HG03558 (cell line): ENCODE results near the gene NUDT14.

Experiments
- ATAC-seq: cut with Tn5 transposase; IDR thresholded peaks from one replicate; pipeline ENCODE4 v1.9.1; 2021; ENCODE audit warnings: moderate number of reproducible peaks; ENCODE audit not compliant: unreplicated experiment; ENCODE audit errors: extremely low read depth

NUDT14 gene

DNA sequence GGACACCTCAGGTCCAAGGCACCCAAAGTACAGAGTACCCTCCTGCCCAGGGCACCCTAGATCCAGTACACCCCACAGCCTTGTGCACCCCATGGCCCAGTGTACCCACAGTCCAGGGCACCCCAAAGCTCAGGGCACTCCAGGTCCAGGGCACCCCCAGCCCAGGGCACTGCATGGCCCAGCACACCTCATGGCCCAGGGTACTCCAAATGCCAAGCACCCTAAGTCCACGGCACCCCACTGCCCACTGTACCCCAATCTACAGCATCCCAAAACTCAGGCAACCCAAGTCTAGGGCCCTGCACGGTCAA, 18.5 kb downstream of the NUDT14 start:
- ATAC-seq: no peak

DNA sequence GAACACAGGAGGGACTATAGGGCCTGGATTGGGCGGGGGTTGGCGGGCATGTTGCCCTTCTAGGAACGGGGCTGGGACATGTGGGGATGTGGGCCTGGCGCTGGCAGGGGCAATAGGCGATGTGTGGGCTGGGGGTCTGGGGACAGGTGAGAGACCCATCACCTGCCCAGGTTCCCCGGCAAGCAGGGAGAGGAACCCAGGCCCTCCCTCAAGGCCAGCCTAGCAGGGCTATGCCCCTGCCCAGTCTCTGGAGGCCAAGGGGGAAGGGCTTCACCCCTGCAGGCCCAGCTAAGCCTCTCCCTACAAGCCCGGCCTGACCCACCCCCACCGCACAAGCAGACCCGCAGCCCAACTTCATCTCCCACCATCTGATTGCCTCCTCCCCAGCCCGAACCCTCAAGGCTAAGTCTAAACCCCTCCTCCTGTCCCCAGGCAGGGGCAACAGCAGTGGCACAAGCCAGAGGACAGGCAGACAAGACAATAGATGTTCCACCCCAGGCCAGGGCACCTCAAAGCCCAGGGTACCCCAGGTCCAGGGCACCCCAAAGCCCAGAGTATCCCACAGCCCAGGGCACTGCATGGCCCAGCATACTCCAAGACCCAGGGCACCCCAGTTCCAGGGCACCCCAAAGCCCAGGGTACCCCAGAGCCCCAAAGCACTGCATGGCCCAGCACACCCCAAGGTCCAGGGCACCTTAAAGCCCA, 19.0 kb downstream of the NUDT14 start:
- no peak for ATAC-seq

DNA sequence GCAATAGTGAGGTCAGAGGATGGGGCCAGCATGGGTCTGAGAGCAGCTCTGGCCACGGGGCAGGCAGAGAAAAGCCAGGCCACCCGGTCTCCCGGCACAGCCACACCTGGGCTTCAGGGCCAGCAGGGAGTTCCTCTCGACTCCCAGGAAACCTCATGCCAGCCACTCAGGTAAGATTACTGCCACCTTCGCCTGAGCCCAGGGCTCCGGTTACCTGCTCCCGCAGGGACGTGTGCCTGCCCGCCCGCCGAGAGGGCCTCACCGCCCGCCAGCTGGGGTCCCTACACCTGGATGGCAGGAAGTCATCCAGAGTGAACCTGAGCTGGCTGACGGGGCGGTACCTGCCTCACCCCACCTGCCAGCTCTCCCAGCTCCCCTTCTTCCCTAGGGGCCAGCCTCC, 19.8 kb downstream of the NUDT14 start:
- no peak for ATAC-seq

DNA sequence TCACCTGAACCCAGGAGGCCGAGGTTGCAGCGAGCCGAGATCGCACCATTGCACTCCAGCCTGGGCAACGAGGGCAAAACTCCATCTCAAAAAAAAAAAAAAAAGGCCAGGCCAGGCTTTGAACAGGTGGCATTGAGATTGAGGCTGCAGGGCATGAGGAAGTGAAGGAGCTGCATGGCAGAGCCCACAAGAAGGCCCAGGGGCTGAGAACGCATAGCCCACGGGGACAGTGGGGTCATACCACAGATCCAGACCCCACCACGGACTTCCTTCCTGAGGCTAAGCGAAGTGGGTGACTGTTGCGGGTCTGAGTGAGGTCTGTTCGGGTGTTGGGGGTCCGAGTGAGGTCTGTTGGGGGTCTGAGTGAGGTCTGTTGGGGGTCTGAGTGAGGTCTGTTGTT, 20.3 kb downstream of the NUDT14 start:
- ATAC-seq: no peak

DNA sequence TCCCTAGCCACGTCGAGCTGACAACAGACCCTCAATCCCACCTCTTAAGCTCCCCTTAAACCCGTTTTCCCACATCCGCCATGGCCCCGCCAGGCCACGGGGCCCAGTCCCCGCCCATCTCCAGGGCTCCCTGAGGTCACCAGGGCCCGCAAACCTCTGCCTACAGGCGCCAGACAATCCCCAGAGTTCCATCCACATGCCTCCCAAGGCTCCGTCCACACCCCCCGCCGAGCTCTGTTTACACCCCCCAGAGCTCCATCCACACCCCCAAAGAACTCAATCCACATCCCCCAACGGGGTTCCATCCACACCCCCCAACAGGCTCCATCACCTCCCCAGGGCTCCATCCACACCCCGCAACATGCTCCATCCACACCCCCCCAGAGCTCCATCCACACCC, 21.8 kb downstream of the NUDT14 start:
- ATAC-seq: no peak

DNA sequence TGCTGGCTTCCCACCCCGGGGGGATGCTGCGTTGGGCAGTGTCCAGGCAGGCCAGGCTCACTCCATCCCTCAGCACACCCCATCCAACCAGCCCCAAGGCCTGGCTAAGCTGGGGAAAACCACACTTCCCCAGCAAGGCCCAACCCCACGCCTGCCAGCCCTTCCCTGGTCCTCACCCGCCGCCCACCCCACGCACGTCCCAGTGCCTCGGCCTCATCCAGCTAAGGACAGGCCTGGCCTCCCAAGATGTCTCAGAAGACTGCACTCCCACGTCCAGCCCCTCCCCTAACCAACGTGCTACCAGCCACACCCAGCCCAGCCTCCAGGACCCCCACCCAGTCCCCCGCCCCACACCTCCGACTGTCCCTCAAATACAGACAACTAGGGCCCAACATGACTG, 22.3 kb downstream of the NUDT14 start:
- ATAC-seq: no peak

DNA sequence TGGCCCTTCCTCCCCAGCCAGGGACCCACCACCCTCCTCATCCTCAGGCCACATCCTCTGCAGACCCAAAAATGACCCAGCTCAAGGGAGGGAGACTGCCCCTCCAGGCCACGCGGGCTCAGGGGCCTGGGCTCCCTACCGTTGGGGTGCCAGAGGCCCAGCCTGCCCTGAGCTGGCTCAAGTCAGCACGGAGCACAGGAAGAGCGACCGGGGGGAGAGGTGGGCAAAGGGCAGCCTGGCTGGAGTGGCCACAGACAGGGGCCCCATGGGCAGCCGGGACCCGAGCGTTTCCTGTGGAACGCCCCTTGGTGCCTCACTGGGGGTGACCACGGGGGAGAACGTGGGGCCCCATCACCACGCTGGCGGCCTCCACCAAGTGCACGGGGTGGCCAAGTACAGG, 23.2 kb downstream of the NUDT14 start:
- ATAC-seq: no peak

DNA sequence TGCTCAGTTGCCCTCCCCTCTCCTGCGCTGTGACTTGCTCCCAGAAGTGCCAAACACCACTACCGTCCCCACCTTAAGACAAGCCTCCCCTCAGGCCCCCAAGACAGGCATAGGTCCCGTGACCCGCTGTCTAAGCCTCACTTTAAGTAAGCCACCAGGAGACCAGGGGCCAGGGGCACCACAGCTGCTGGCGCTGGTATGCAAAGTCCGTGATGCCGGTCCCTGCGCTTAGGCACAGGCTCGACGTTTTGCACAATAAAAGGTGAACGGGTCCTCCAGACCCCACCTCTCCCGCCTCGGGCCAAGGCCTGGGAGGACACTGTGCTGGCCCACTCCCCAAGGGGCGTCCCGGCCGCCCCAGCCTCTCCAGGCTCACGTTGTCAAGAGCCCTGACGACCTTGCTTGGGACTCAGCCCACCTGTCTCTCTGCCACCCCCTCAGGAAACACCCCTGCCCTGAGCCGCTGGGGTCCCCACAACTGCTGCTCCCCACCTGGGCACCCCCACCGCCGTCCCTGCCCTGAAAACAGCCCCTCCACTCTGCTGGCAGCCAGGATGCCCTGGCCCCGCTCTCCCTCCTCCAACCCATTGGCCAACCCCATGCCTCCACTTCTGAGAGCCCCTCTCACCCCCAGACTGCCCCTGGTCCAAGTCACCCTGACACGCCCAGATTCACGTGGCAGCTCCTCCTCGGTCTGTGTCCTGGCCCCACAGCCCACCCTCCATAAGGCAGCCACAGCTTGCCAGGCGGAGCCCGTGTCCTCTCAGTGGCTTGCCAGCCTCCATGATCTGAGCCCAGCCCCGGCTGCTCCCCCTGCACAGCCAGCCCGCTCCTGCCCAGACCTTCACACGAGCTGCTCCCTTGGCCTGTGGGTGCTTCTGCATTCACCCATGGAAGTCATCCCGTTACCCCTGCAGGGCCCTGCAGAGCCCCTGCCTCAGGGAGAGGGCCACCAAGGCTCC, 24.4 kb downstream of the NUDT14 start:
- ATAC-seq: no peak

DNA sequence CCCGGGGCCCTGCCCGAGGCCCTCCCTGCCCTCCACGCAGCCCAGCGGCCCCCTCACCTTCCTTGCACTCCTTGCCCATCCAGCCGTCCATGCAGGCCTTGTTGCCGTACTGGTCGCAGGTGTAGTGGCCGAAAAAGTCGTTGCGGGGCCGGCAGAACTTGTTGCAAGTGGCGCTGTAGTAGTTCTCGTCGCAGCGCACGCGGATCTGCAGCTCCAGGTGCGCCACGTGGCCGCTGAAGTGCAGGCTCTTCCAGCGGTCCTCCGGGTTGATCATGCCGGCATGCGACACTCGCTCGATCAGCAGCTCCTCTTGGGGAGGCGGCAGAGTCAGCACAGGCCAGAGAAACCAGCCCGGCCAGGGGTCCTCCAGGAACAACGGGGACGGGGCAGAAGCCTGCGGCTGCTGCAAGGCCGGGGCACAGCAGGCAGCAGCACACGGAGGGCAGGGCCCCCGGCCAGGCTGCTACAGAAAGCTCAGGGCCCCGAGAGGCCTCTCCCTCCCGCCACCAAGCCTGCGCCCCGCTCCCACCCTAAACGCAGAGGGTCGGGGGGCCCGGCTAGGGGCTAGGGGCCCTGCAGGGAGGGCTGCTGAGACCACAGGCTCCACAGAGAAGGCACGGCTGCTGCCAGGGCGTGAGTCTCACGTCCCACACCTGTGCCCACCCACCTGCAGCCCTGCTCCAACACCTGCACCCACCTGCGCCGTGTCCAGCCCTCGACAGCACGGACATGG, 25.3 kb downstream of the NUDT14 start:
- ATAC-seq: no peak

DNA sequence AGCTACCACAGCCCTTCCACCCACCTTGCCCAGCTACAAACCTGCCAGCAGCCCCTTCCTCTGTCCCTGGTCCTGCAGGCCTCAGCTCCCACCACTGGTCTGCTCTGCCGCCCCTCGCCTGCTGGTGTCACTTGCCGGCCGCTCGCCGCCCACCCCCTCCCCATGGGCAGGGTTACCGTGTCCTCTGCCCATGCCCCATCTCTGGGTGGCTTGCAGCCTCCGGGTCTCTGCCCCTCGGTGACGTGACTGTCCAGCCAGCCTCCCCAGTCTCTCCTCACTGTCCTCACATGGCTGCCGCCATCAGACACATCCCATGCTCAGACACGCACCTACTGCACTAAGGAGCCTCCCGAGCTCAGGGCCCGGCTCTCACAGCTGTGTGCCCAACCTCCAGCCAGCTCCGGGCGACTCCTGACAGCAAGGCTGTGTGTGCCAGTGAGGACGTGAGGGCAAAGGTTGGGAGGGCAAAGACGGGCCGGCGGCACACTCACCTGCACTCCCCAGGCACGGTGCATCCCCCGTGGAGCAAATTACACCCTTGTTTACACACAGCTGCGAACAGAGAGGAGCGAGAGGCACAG, 26.0 kb downstream of the NUDT14 start:
- no peak for ATAC-seq

DNA sequence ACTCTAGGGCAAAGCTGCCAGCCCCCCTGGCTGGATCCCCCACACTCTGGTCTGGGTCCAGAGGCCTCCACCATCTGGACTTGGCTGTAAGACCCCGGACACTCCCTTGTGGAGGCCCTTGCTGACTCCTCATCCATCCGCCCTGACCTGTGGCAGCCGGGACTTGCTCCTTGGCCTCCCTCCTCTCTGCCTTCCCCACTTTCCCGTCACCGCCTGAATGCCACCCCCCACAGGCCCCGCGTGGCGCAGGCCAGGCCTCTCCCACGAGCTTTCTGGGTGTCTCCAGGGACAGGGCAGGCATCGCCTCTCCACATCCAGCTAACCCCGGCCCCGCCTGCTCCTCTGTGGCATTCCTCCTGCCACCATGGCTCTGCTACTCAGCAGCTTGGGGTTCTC, 26.6 kb downstream of the NUDT14 start:
- no peak for ATAC-seq

DNA sequence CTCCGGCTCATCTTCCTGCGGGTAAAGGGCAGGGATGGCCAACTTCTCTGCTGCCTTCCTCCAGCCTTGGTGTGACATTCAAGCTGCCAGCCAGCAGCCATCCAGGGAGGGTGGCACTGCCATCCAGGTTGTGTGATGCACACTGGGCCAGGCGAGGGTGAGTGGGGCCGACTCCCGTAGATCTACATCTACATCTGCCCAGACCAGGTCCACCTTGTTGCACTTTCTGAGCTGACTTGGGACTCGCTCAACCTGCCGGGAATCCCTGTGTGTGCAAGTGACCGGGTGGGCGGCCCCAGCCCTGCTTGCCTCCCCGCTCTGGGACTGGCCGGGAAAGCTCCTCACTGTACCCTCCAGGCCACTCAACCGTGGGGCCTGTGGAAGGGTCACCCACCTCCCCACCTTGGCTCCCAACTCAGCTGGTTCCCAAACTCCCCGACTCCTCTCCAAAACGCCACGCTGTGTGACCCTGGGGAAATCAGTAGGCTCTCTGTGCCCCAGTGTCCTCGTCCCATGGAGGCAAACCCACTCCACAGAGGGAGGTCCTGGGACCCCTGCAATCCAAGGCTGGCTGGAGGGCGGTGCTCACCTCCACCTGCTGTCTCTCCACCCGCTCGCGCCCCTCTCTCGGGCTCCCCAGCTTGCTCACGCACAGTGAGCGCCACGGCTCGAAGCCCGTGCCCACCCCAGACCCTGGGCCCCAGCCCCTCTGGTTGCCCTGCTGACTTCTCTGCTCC, 27.2 kb downstream of the NUDT14 start:
- ATAC-seq: no peak

DNA sequence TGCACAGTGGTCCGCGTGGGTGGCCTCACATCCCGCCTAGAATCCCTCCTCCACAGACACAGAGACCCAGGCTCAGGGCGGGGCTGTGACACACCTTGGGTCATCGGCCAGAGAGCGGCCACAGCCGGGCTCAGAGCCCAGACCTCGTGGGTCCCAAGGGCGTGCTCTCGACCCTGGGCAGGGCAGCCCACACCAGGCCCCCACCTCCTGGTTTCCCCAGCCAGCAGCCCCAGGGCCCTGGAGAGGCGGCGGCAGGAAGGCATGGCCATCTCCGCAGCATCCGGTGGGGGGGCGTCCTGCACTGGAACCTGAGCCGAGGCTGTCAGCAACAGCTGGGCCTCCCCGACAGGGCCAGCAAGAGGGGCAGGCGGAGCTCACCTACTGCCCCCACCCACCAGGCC, 27.8 kb downstream of the NUDT14 start:
- no peak for ATAC-seq

DNA sequence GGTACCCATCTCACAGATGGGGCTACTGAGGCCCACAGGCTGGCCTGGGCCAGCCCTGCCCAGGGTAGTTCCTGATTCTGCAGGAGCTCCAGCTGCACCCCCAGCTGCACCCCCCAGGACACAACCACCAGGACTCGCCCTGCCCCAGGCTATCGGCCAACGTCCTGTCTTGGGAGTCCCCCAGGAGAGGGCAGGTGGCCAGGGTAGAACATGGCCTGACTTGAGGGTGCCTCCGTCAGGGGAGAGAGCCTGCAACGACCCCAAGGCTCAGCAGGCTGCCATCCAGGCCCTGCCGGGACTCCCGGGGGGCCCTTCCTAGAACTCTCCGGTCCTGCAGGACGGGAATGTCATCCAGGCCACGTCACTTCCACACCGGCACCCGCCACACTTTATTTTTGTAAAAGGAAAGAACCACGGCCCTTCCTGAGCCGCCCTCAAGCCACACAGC, 28.3 kb downstream of the NUDT14 start:
- ATAC-seq: no peak

DNA sequence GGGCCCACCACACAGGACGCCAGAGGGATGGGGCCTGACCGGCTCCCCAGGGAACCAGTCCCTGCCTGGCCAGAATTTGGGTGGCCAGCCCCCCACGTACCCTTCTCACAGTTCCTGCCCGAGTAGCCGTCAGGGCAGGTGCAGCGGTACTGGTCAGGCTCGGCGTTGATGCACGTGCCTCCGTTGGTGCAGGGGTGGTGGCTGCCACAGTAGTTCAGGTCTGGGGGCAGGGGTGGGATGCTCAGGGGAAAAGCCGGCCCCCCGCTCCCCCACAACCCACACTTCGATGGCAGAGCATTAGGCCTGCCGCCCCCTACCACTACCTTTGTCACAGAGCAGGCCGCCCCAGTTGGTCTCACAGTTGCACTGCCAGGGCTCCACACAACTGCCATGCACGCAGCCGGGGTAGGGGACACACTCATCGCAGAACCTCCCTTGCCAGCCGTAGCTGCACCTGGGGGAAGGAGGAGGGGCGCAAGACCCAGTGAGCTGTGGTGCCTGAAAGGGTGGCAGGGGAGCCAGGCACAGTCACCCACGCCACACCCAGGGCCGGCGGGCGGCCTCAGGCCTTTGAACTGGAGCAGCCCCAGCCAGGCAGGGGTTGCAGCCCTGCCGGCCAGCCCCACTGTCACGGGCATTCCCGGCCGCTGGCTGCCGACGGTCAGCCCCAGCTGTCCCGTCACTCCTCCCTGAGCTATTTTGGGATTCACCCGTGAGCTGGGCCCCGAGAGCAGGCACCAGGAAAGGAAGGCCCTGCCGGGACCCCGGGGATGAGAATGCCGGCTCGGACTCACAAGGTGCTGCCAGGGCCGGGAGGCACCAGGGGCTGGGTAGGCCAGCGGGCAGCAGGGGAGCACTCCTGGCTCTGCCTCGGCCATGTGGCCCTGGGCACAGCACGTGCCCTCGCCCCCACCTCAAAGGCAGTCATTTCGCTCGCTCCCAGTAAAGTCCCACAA, 29.0 kb downstream of the NUDT14 start:
- no peak for ATAC-seq

DNA sequence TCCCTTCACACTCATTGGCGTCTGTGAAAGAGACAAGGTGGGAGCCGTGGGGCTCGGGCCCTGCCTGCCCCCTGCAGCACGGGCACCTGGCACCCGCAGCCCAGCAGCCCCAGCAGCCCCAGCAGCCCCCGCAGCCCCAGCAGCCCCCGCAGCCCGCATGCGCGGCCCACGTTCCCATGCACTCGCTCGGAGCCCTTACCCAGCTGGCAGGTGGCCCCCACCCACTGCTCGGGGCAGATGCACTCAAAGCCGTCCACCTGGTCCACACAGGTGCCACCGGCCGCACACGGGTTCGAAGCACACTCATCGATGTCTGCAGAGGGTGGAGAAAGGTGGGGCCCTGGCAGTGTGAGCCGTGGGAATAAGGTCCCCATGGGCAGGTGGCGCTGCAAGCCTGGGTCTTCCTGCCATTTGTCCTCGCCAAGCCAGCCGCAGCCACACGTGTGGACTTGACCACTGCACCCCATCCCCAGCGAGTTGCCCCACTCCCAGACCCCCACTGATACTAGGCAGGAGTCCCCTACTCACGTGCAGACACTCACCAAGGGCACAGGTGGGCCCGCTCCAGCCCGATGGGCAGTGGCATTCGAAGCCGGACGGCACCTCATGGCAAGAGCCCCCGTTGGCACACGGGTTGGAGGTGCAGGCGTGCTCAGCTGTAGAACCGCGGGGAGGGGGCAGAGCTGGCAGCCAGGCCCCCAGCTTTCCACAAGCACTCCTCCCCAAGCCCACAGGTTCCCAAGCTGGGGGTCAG, 29.9 kb downstream of the NUDT14 start:
- no peak for ATAC-seq

DNA sequence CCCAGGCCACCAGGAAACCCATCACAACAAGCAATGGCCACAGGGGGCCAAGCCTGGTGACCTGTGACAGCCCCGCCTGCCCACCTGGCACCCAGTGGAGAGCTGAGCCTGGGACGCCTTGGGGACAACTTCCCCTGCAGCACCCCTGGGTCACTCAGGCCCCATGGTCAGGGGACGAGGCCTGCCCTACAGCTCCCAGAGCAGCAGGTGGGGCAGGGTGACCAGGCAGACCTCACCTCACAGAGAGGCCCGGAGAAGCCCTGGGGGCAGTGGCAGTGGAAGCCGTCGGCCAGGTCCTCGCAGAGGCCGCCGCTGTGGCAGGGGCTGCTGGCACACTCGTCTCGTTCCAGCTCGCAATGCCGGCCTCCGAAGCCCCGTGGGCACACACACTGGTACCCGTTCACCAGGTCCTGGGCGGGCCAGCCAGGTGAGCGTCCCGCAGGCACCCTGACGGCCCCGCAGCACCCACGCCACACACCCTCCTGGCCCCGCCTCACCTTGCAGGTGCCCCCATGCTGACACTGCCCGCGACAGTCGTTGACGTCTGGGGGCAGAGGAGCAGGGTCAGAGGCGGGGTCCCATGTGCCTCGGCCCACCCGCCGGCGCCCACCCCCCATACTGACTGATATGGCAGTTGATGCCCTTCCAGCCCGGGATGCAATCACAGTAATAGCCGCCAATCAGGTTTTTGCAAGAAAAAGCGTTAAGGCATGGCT, 30.6 kb downstream of the NUDT14 start:
- ATAC-seq: no peak

DNA sequence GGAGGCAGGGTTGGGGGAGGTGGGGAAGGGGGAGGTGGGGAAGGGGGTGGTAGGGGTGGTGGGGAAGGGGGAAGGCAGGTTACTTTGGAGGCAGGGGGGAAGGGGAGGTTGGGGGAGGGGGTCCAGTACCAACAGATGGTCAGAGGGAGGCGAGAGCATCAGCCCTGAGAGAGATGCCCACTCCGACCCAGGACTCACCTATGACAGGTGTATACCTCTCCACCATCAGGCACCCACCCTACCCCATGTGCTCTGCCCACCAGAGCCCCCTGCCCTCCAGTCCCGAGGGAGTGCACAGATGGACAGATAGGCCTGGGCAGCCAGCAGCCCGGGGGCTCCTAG, 31.1 kb downstream of the NUDT14 start:
- no peak for ATAC-seq
